ENCODE data around the gene MEFV.
A peak's percentile ranks its signal among the peaks of the same experiment; 100 is the strongest.

Gene MEFV

DNA sequence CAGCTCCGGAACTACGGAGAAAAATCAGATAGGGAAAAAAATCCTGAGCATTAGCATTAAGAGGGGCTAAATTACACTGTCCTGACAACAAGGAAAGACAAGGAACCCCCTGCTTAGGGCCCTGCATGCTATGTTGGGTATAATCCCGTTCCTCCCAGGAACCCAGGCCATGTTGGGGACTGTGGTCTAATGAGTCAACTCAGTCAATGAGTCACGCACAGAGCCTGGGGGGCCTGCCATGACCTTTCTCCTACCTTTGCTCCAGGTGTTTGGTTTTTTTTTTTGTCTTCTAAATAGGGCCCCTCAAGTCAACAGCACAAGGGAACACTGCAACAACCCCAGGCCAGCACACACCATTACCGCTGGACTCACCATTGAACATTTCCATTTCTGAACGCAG lies 12.6 kb downstream of the MEFV start:
- in situ Hi-C loops (cut with HindIII; ENCODE audit: low sequenced_read_pairs): no loop called here
- TF ChIP-seq, protein P1, sequence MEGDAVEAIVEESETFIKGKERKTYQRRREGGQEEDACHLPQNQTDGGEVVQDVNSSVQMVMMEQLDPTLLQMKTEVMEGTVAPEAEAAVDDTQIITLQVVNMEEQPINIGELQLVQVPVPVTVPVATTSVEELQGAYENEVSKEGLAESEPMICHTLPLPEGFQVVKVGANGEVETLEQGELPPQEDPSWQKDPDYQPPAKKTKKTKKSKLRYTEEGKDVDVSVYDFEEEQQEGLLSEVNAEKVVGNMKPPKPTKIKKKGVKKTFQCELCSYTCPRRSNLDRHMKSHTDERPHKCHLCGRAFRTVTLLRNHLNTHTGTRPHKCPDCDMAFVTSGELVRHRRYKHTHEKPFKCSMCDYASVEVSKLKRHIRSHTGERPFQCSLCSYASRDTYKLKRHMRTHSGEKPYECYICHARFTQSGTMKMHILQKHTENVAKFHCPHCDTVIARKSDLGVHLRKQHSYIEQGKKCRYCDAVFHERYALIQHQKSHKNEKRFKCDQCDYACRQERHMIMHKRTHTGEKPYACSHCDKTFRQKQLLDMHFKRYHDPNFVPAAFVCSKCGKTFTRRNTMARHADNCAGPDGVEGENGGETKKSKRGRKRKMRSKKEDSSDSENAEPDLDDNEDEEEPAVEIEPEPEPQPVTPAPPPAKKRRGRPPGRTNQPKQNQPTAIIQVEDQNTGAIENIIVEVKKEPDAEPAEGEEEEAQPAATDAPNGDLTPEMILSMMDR (IDR thresholded peaks at IDR 0.05; ENCODE audit: low read depth, low read length, missing control alignments): no peak
- H3K4me3 ChIP-seq (ENCODE audit: low read depth, low read length): no peak overlapping the region
- DNase-seq (ENCODE audit: low read depth): no peak

DNA sequence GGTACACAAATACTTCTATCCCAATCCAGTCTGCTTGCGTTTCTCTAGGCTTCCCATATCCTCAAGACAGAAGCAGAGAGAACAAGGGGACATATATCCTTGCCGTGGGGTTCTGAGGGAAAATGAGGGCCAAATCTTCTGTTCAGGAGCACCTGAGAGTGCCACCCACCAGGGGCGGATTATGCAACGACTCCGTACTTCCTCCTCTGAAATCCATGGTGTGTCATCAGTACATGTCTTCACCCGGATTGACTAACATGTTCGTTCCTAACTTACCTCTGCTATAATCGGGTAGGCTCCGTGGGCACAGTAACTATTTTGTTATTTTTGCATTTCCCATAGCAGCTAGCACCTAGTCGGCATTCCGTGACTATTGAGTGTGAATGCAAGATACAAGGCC lies 13.7 kb downstream of the MEFV start:
- no peak for DNase-seq (ENCODE audit: low read depth)
- TF ChIP-seq, protein P1 (IDR thresholded peaks at IDR 0.05; ENCODE audit: low read depth, low read length, missing control alignments): no peak
- in situ Hi-C loops (cut with HindIII; ENCODE audit: low sequenced_read_pairs): no loop called here
- no peak overlapping the region for H3K4me3 ChIP-seq (ENCODE audit: low read depth, low read length)

DNA sequence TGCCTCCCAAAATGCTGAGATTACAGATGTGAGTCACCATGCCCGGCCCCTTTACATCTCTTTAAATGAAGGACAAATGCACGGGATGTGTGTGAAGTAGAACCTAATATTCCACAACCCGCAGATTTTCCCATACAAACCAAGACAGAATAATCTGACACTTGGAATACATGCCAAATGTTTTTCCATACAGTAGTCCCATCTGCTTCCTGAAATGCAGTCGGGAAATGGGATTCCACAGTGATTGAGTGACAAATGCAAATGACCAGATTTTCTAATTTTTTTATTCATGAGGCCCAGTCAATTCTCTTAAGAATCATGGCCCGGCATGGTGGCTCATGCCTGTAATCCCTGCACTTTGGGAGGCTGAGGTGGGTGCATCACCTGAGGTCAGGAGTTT lies 14.7 kb downstream of the MEFV start:
- TF ChIP-seq, protein P1 (IDR thresholded peaks at IDR 0.05; ENCODE audit: low read depth, low read length, missing control alignments): no peak
- no peak for DNase-seq (ENCODE audit: low read depth)
- in situ Hi-C loops (cut with HindIII; ENCODE audit: low sequenced_read_pairs): no loop called here
- no peak overlapping the region for H3K4me3 ChIP-seq (ENCODE audit: low read depth, low read length)

DNA sequence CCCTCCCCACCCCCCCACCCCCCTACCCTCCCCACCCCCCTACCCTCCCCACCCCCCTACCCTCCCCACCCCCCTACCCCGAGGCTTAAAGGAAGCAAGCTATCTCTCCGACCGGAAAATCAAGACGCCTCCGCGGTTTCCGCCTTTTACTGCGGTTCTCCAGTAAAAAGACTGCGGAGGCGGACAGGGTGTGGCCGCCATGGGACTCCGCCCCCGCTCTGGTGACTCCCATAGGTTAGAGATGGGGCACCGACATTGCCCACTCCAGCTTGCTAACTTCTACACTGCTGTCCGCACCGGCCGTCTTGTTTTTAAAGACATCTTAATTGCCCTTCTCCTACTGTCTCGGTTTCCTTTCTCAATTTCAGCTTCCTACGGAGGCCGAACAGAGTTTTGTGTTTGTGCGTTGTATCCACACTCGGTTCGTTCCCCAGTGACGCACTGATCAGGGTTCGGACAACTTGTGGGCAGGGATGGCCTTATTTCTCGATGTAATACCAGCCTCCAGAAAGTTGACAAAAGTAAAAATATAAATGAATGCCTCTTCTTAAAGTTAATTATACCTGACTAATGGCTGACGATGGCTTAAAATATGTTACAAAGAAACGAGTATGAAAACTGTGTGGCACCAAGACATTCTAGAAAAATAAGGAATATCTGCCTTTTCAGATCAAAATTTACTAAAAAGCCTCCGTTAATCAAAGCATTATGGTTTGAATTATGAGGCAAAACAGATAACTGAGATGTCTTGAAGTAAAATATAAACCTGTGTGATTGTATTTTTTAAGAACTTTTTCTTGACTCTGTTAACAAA lies 20.4 kb downstream of the MEFV start:
- no peak for DNase-seq (ENCODE audit: low read depth)
- TF ChIP-seq, protein P1 (IDR thresholded peaks at IDR 0.05; ENCODE audit: low read depth, low read length, missing control alignments): no peak
- H3K4me3 ChIP-seq (ENCODE audit: low read depth, low read length): no peak overlapping the region
- in situ Hi-C loops (cut with HindIII; ENCODE audit: low sequenced_read_pairs): no loop called here

DNA sequence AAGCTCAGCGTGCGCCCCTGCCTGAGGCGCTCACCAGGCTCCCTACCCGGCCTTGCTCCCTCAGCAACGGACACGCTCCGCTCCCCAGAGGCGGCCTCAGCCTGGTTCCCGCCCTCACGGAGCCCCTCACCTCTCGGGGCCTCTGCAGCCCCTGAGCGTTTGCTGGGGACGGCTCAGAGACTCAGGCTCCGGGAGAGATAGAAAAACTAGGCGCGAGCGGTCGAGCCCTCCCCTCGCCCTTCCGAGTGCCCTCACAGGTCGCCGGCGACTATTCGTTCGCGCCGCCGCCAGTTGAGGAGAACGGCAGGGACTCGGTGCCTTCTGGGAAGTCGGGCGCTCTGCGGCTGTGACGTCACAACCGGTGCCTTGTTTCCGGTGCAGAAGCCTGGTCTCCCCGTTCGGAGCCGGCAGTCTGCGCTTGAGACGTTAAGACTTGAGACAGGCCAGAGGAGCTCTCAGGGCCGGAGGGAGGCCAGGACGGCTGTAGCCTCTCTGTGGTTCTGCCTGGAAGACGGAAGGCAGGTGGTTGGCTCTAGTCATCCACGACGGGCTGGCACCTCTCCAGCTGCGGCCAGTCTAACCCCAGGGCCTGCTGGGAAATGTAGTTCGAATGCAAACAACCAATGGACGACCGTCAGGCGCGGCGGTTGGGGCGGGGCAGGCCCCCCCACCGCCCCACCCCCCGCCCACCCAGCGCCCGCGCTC lies 21.4 kb downstream of the MEFV start, which contains the start of gene ZNF200:
TSS of gene ZNF200 (minus strand) at position 302 of the 705 bp plus-strand sequence. CDS start 1,403 bp downstream, outside the sequence.
- in situ Hi-C loops (cut with HindIII; ENCODE audit: low sequenced_read_pairs): no loop called here
- DNase-seq (ENCODE audit: low read depth): peak; percentile 86
- peak within 1 kb of the TSS; percentile 67 for H3K4me3 ChIP-seq (ENCODE audit: low read depth, low read length)
- TF ChIP-seq, protein P1 (IDR thresholded peaks at IDR 0.05; ENCODE audit: low read depth, low read length, missing control alignments): no peak

DNA sequence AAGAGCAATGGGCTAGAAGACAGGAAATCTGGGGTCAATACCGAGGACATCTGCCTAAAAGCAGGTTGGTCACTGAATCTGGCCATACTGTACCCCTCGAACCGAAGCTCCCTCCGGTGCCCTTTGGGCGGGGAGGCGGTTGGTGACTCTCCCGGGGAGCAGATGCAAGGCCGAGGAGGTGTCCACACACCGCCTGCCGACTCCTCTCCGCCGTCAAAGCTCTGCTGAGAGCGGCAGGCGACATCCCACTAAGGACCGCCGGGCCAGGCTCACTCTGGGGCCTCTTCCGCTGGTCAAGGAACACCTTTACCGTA lies 21.9 kb downstream of the MEFV start:
- in situ Hi-C loops (cut with HindIII; ENCODE audit: low sequenced_read_pairs): no loop called here
- peak overlapping the region; percentile 67 for H3K4me3 ChIP-seq (ENCODE audit: low read depth, low read length)
- DNase-seq (ENCODE audit: low read depth): no peak
- TF ChIP-seq, protein P1 (IDR thresholded peaks at IDR 0.05; ENCODE audit: low read depth, low read length, missing control alignments): no peak

Data from astrocyte of the cerebellum (primary cell).